NCI-H146 (cell line): Measurements from ENCODE around the gene PLIN5.

Source experiments
- DNase-seq: peaks from one replicate; lab custom pipeline; 2025; lab: John Stamatoyannopoulos, UW

Gene PLIN5

GRCh38 chr19:4522291-4523002, 12.6 kb downstream of the PLIN5 start:
- DNase-seq: no peak

GRCh38 chr19:4521888-4522242, 13.2 kb downstream of the PLIN5 start:
- no peak for DNase-seq

GRCh38 chr19:4521170-4521887, 13.7 kb downstream of the PLIN5 start:
- no peak for DNase-seq

- no peak for DNase-seq
These were observed 15.3 kb downstream of the PLIN5 start for GRCh38 chr19:4519521-4520277.

GRCh38 chr19:4519172-4519496, 15.9 kb downstream of the PLIN5 start:
- no peak for DNase-seq

- no peak for DNase-seq
These were observed 16.5 kb downstream of the PLIN5 start, which contains the start of gene PLIN4 for GRCh38 chr19:4518345-4519171. TSS of gene PLIN4 (minus strand) at chr19:4518486. CDS start at chr19:4518272, 214 bp downstream.

- DNase-seq: no peak
These were observed 17.5 kb downstream of the PLIN5 start for GRCh38 chr19:4517451-4518057.

- DNase-seq: no peak
These were observed 18.1 kb downstream of the PLIN5 start for GRCh38 chr19:4516939-4517300.

- no peak for DNase-seq
These were observed 18.7 kb downstream of the PLIN5 start for GRCh38 chr19:4516199-4516938.

GRCh38 chr19:4515732-4516131, 19.3 kb downstream of the PLIN5 start:
- DNase-seq: no peak

- no peak for DNase-seq
These were observed 21.8 kb downstream of the PLIN5 start for GRCh38 chr19:4513248-4513647.

GRCh38 chr19:4512070-4512469, 23.0 kb downstream of the PLIN5 start:
- DNase-seq: no peak

- no peak for DNase-seq
These were observed 23.5 kb downstream of the PLIN5 start for GRCh38 chr19:4511300-4512054.

- DNase-seq: no peak
These were observed 24.4 kb downstream of the PLIN5 start for GRCh38 chr19:4510435-4511255.

- no peak for DNase-seq
These were observed 26.3 kb downstream of the PLIN5 start for GRCh38 chr19:4508698-4509097.

- no peak for DNase-seq
These were observed 27.2 kb downstream of the PLIN5 start for GRCh38 chr19:4507804-4508203.

GRCh38 chr19:4507150-4507452, 27.9 kb downstream of the PLIN5 start:
- no peak for DNase-seq

GRCh38 chr19:4506449-4507149, 28.4 kb downstream of the PLIN5 start:
- DNase-seq: no peak
